Mucosa of descending colon (tissue), 3 donors: ENCODE data around the gene LRIG2. TPM values are rescaled to one million over a fixed set of nuclear protein-coding genes. Genes with fewer than 3 reads are reported as not detected.
"Not testable (repeated sequence)": the region's sequence is repeated elsewhere in the genome, so short reads cannot be mapped to it uniquely, and the experiment has no call there.

Experiments
- ATAC-seq: fragments of 200-7000 bp; cut with Tn5 transposase; one replicate; pipeline ENCODE4 v1.9.1; 2020; ENCODE audit warnings: mild to moderate bottlenecking, moderate library complexity
- DNase-seq, 3 donors: peaks; one replicate each; pipeline ENCODE4 v3.0.0-alpha.2; 2020
- H3K36me3 ChIP-seq: fragments of 200-600 bp; one replicate; pipeline ENCODE4 v1.8.0; 2021; ENCODE audit warnings: low read depth, mild to moderate bottlenecking
- H3K4me1 ChIP-seq: fragments of 200-600 bp; one replicate; pipeline ENCODE4 v1.8.0; 2021; ENCODE audit warnings: low read depth, mild to moderate bottlenecking
- H3K4me3 ChIP-seq: fragments of 200-600 bp; one replicate; pipeline ENCODE4 v1.8.0; 2021; ENCODE audit warnings: mild to moderate bottlenecking
- H3K9me3 ChIP-seq: fragments of 200-600 bp; one replicate; pipeline ENCODE4 v1.8.0; 2021; ENCODE audit warnings: mild to moderate bottlenecking
- CTCF ChIP-seq: fragments of 200-600 bp; IDR thresholded peaks from one replicate; pipeline ENCODE4 v1.8.0; 2022; ENCODE audit warnings: antibody characterized with exemption, mild to moderate bottlenecking
- intact Hi-C, 2 donors: fragments of 100-400 bp; cut with DNase I in 1 of 2; cut with micrococcal nuclease in 1 of 2; formaldehyde crosslinking; loops; one replicate each; pipeline versions ENCODE4 v1.11.0 to v1.11.1; 2022; cut with DNase I, micrococcal nuclease
- total RNA-seq, 3 donors: library from RNA; stranded (reverse); fragmentation: NEBNext Ultra II Directional in 2 of 3; extraction: Animal tissue kit (Norgen Biotek cat#: 25700) in 2 of 3; gene quantifications; one replicate each; pipeline versions ENCODE4 v1.2.1 to v1.2.4, GENCODE V29; 2021 to 2023
- donor health status: DM: no; HTN: no; CAD: no; lungs with moderate emphysema.
- donor health status: DM: no; HTN: no; CAD: no.
- donor health status: DM: no; HTN: yes; CAD: no.

The LRIG2 gene
- total RNA-seq, 3 donors from 2014 or later: 15.4 to 26.8 (median 16.4) TPM

GRCh38 chr1:113041569-113042284 is 31.3 kb upstream of the LRIG2 start:
- intact Hi-C loops: loop anchor here (2.0 to 10.0 kb wide), 3 partner anchors 159 to 327 kb away; partner anchors contain the start of gene PPM1J (in 1 of the 2)
- H3K36me3 ChIP-seq: no peaks in the 10 kb centered on the region
- H3K9me3 ChIP-seq: no peaks in the 10 kb centered on the region
- DNase-seq (no peak), ATAC-seq (no peak)
- TF ChIP-seq CTCF: no peak
- no peak overlapping the region for H3K4me3 ChIP-seq
- peaks cover 18% of the 10 kb centered on the region for H3K4me1 ChIP-seq

GRCh38 chr1:113042285-113043143 is 30.5 kb upstream of the LRIG2 start:
- DNase-seq: peak; percentile 65 to 85 (median 81)
- ATAC-seq: peak; percentile 92
- peaks cover 17% of the 10 kb centered on the region for H3K4me1 ChIP-seq
- peak; percentile 47 for TF ChIP-seq CTCF
- no peaks in the 10 kb centered on the region for H3K36me3 ChIP-seq
- intact Hi-C loops: loop anchor here (2.0 to 10.0 kb wide), 3 partner anchors 160 to 328 kb away; partner anchors contain the start of gene PPM1J (in 1 of the 2)
- H3K4me3 ChIP-seq: no peak overlapping the region
- H3K9me3 ChIP-seq: no peaks in the 10 kb centered on the region

GRCh38 chr1:113043144-113043488 is 29.9 kb upstream of the LRIG2 start:
- DNase-seq: peak in 2 of 3 donors; percentile 35 to 55
- H3K9me3 ChIP-seq, H3K4me3 ChIP-seq, ATAC-seq, H3K36me3 ChIP-seq: not testable (repeated sequence)
- intact Hi-C loops: loop anchor here (2.0 to 10.0 kb wide), 3 partner anchors 161 to 328 kb away; partner anchors contain the start of gene PPM1J (in 1 of the 2)
- H3K4me1 ChIP-seq: peaks cover 16% of the 10 kb centered on the region

GRCh38 chr1:113046569-113046968 is 26.4 kb upstream of the LRIG2 start:
- ATAC-seq (no peak), DNase-seq (no peak)
- intact Hi-C loops: loop anchor here in 1 of 2 donors (10.0 kb wide), 1 partner anchor 332 kb away; the partner anchor contains the start of gene PPM1J
- H3K4me1 ChIP-seq: peaks cover 19% of the 10 kb centered on the region
- no peak overlapping the region for H3K4me3 ChIP-seq
- TF ChIP-seq CTCF: no peak
- H3K36me3 ChIP-seq: no peaks in the 10 kb centered on the region
- H3K9me3 ChIP-seq: no peaks in the 10 kb centered on the region

- no peak for TF ChIP-seq CTCF
- no peaks in the 10 kb centered on the region for H3K36me3 ChIP-seq
- intact Hi-C loops: loop anchor here in 1 of 2 donors (10.0 kb wide), 1 partner anchor 333 kb away; the partner anchor contains the start of gene PPM1J
- no peaks in the 10 kb centered on the region for H3K9me3 ChIP-seq
- ATAC-seq (peak; percentile 93), DNase-seq (peak; percentile 53 to 61 (median 58))
- H3K4me1 ChIP-seq: peaks cover 10% of the 10 kb centered on the region
- no peak overlapping the region for H3K4me3 ChIP-seq
Observed at GRCh38 chr1:113048064-113048463, 24.9 kb upstream of the LRIG2 start.
